Measurements from ENCODE around the gene SDCCAG8. TPM values are rescaled to one million over a fixed set of nuclear protein-coding genes. Genes with fewer than 3 reads are reported as not detected.
A peak's percentile ranks its signal among the peaks of the same experiment; 100 is the strongest.

Gene SDCCAG8
- total and polyA plus RNA-seq, 10 donors: 14.8 to 79.3 (median 46.5) TPM

DNA sequence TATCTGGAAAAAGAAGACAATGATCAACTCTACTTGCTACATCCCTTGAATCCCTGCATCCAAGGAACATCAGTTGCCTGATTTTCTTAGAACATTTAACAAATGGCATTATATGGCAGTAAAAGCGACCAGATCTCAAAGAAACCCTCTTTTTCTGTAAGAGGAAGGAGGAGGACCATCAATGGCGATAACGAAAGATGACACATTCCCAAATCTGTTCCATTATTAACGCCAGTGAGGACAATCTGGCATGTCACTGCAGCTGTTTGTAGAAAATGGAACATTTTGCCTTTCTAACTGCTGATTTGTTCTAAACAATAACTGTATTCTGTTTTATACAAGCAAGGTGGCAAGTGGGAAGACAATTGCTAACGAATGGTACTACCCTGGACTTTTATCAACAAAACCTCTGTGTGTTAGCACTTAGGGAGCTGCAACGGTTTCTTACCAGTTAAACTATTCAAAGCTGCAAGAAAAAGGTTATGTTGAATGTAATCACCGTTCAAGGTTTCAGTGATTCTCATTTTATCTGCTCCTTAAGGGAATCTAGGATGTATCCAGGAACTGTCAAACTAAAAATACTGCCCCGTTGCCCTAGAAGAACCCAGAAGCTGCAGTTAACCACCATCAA, 251.9 kb downstream of the SDCCAG8 start:
- Histone ChIP-seq H3K27ac (peak overlapping the region in 6 of 8 donors; percentile 1 to 72 (median 60)), H3K9me3 (no peaks in the 10 kb centered on the region), H3K36me3 (peaks cover 0 to 51% (median 9%) of the 10 kb centered on the region in 6 donors), H3K27me3 (replicated peaks in 1 of 7) (no peaks in the 10 kb centered on the region), H3K4me1 (peaks cover 12 to 39% (median 29%) of the 10 kb centered on the region in 6 donors), H3K4me3 (peak overlapping the region in 1 of 8 donors; percentile 28)
- 62 to 75% (median 67%) methylated on average over 8 of the region's 8 CpGs for WGBS, 5 donors
- DNase-seq: no peak
- intact Hi-C loops (cut with DNase I; ENCODE audit: low total_unique reads): no loop called here
- no peak for TF ChIP-seq POLR2AphosphoS5 (IDR thresholded peaks at IDR 0.05)
- TF ChIP-seq POLR2A (IDR thresholded peaks at IDR 0.05): no peak
- TF ChIP-seq, protein P1, sequence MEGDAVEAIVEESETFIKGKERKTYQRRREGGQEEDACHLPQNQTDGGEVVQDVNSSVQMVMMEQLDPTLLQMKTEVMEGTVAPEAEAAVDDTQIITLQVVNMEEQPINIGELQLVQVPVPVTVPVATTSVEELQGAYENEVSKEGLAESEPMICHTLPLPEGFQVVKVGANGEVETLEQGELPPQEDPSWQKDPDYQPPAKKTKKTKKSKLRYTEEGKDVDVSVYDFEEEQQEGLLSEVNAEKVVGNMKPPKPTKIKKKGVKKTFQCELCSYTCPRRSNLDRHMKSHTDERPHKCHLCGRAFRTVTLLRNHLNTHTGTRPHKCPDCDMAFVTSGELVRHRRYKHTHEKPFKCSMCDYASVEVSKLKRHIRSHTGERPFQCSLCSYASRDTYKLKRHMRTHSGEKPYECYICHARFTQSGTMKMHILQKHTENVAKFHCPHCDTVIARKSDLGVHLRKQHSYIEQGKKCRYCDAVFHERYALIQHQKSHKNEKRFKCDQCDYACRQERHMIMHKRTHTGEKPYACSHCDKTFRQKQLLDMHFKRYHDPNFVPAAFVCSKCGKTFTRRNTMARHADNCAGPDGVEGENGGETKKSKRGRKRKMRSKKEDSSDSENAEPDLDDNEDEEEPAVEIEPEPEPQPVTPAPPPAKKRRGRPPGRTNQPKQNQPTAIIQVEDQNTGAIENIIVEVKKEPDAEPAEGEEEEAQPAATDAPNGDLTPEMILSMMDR (IDR thresholded peaks at IDR 0.05 in 8 of 11, conservative IDR thresholded peaks at IDR 0.05 in 3 of 11): no peak

DNA sequence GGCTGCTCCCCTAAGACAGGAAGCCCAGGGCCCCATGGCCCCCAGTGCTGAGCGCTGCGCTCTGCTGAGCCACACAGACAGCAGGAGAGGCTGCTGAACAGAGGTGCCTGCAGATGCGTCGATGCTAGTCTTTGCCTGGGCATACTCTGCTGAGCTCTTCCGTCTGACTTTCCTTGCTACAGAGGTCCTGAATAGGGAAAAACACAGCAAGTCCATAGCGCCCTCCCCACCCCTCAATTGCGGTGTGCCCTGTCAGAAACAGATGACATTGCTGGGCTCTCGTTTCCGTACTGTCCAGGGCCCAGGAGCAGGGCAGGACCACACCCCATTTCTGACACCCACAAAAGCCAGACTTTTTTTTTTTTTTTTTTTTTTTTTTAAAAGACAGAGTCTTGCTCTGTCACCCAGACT, 252.5 kb downstream of the SDCCAG8 start:
- Histone ChIP-seq H3K27me3 (replicated peaks in 1 of 7) (no peaks in the 10 kb centered on the region), H3K4me3 (peak overlapping the region in 1 of 8 donors; percentile 28), H3K27ac (peak overlapping the region in 6 of 8 donors; percentile 1 to 72 (median 60)), H3K4me1 (peaks cover 12 to 39% (median 29%) of the 10 kb centered on the region in 6 donors), H3K9me3 (no peaks in the 10 kb centered on the region), H3K36me3 (peaks cover 0 to 46% (median 9%) of the 10 kb centered on the region in 6 donors)
- intact Hi-C loops (cut with DNase I; ENCODE audit: low total_unique reads): no loop called here
- TF ChIP-seq POLR2AphosphoS5 (IDR thresholded peaks at IDR 0.05) (peak; percentile 52 to 72 (median 64)), POLR2A (IDR thresholded peaks at IDR 0.05) (no peak)
- TF ChIP-seq, protein P1 (IDR thresholded peaks at IDR 0.05 in 8 of 11, conservative IDR thresholded peaks at IDR 0.05 in 3 of 11): no peak
- WGBS, 5 donors: 23 to 59% (median 40%) methylated on average over 9 of the region's 9 CpGs
- peak; percentile 92 for DNase-seq

DNA sequence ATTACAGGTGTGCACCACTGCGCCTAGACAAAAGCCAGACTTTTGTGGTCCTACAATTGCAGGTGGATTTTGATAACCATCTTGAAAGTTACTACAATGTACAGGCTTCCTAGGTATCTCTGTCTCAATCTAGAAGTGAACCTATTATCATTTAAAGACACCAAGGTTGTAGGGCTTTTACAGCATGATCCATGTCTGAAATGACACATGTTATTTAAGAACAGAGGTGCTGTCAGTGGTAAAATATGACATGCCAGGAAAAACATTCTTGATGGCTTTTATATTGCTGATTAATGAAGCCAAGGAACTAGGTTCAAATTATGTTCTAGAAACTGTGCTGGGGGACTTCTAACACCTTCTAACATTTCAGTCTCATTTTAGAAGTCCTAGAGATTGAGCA, 253.1 kb downstream of the SDCCAG8 start:
- DNase-seq: no peak
- H3K4me1 ChIP-seq: peaks cover 12 to 39% (median 29%) of the 10 kb centered on the region in 6 donors
- H3K4me3 ChIP-seq: no peak overlapping the region
- H3K36me3 ChIP-seq: peaks cover 0 to 40% (median 9%) of the 10 kb centered on the region in 6 donors
- no peak for TF ChIP-seq POLR2AphosphoS5 (IDR thresholded peaks at IDR 0.05)
- no peaks in the 10 kb centered on the region for H3K9me3 ChIP-seq
- 95 to 100% (median 97%) methylated on average over 1 of the region's 1 CpG for WGBS, 5 donors
- intact Hi-C loops (cut with DNase I; ENCODE audit: low total_unique reads): no loop called here
- H3K27me3 ChIP-seq (replicated peaks in 1 of 7): no peaks in the 10 kb centered on the region
- H3K27ac ChIP-seq: peak overlapping the region in 5 of 8 donors; percentile 6 to 72 (median 60)

DNA sequence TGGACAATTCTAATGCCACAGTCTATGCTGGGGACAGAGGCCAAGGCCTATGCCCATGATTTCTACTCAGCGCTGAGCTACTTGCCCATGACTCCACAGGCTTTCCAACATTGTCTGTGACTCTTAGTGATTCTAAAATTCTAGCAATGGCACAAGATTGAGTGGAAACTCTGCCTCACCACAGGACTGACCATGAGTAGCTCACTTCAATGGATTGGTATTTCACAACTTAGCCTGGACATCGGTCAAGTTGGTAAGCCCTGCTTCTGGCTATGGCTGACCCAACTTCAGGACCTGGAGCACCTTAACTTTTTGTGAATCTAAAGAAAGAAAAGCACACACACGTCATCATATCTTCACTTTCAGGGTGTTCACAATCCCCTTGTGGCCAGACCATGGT, 255.1 kb downstream of the SDCCAG8 start:
- Histone ChIP-seq H3K4me3 (no peak overlapping the region), H3K27ac (no peak overlapping the region), H3K27me3 (replicated peaks in 1 of 7) (no peaks in the 10 kb centered on the region), H3K9me3 (no peaks in the 10 kb centered on the region), H3K36me3 (peaks cover 0 to 26% (median 5%) of the 10 kb centered on the region in 6 donors), H3K4me1 (peaks cover 12 to 34% (median 27%) of the 10 kb centered on the region in 6 donors)
- intact Hi-C loops (cut with DNase I; ENCODE audit: low total_unique reads): no loop called here
- DNase-seq: no peak
- 91 to 100% (median 96%) methylated on average over 3 of the region's 3 CpGs for WGBS, 5 donors
- TF ChIP-seq POLR2A (IDR thresholded peaks at IDR 0.05) (no peak), POLR2AphosphoS5 (IDR thresholded peaks at IDR 0.05) (no peak)
- TF ChIP-seq, protein P1 (IDR thresholded peaks at IDR 0.05 in 8 of 11, conservative IDR thresholded peaks at IDR 0.05 in 3 of 11): no peak

Data from spleen (tissue), 11 donors.